Progenitor cell of endocrine pancreas (in vitro differentiated cells): Measurements from ENCODE around the gene SLC5A2. TPM values are rescaled to one million over a fixed set of nuclear protein-coding genes. Genes with fewer than 3 reads are reported as not detected.

ENCODE experiments used
- DNase-seq: peaks from one replicate; pipeline ENCODE4 v3.0.0; 2021; ENCODE audit warnings: low spot score; ENCODE audit not compliant: unreplicated experiment
- H3K27ac Mint-ChIP-seq: 2 replicates; pipeline ENCODE4 v1.8.0; 2021; ENCODE audit warnings: mild to moderate bottlenecking, moderate library complexity, mixed read lengths
- H3K27me3 Mint-ChIP-seq: 2 replicates; pipeline ENCODE4 v1.8.0; 2021; ENCODE audit warnings: mixed read lengths
- H3K36me3 Mint-ChIP-seq: 2 replicates; pipeline ENCODE4 v1.8.0; 2022; ENCODE audit warnings: mixed read lengths; ENCODE audit not compliant: insufficient read depth
- H3K4me1 Mint-ChIP-seq: 2 replicates; pipeline ENCODE4 v1.8.0; 2021; ENCODE audit warnings: low read depth, mixed read lengths
- H3K4me3 Mint-ChIP-seq: 2 replicates; pipeline ENCODE4 v1.8.0; 2021; ENCODE audit warnings: low read depth, mild to moderate bottlenecking, moderate library complexity, mixed read lengths
- H3K9me3 Mint-ChIP-seq: 2 replicates; pipeline ENCODE4 v1.8.0; 2021; ENCODE audit warnings: low read depth, mixed read lengths
- CTCF ChIP-seq: fragments of 200-600 bp; sonication (generic); IDR thresholded peaks from one replicate; pipeline ENCODE4 v1.5.0; 2021; ENCODE audit warnings: antibody characterized with exemption, mild to moderate bottlenecking; ENCODE audit not compliant: unreplicated experiment
- total RNA-seq: library from RNA; stranded (reverse); gene quantifications from 2 replicates; pipeline ENCODE4 v1.2.1, GENCODE V29; 2021

Gene SLC5A2
- total RNA-seq, 1 donor from 2014 or later, result 0.29 TPM

- no peak for TF ChIP-seq CTCF
- Mint-ChIP-seq H3K27me3 (peaks cover 13% of the 10 kb centered on the region), H3K27ac (no peak overlapping the region), H3K4me1 (peaks cover 10% of the 10 kb centered on the region), H3K36me3 (no peaks in the 10 kb centered on the region), H3K4me3 (no peak overlapping the region), H3K9me3 (peaks cover 7% of the 10 kb centered on the region)
- no peak for DNase-seq
Observed at GRCh38 chr16:31513126-31513525, 30.2 kb downstream of the SLC5A2 start.

- H3K27ac Mint-ChIP-seq, result no peak overlapping the region
- no peak for TF ChIP-seq CTCF
- no peak for DNase-seq
- peaks cover 7% of the 10 kb centered on the region for H3K9me3 Mint-ChIP-seq
- peaks cover 13% of the 10 kb centered on the region for H3K27me3 Mint-ChIP-seq
- no peaks in the 10 kb centered on the region for H3K36me3 Mint-ChIP-seq
- H3K4me3 Mint-ChIP-seq, result no peak overlapping the region
- peaks cover 5% of the 10 kb centered on the region for H3K4me1 Mint-ChIP-seq
Observed at GRCh38 chr16:31513884-31514283, 31.0 kb downstream of the SLC5A2 start.

GRCh38 chr16:31517800-31518402, 35.0 kb downstream of the SLC5A2 start:
- H3K9me3 Mint-ChIP-seq, result peaks cover 7% of the 10 kb centered on the region
- no peak for TF ChIP-seq CTCF
- H3K36me3 Mint-ChIP-seq, result no peaks in the 10 kb centered on the region
- H3K4me1 Mint-ChIP-seq, result no peaks in the 10 kb centered on the region
- no peak overlapping the region for H3K4me3 Mint-ChIP-seq
- H3K27me3 Mint-ChIP-seq, result peaks cover 15% of the 10 kb centered on the region
- DNase-seq, result no peak
- H3K27ac Mint-ChIP-seq, result no peak overlapping the region

- DNase-seq, result no peak
- no peak for TF ChIP-seq CTCF
- no peak overlapping the region for H3K4me3 Mint-ChIP-seq
- no peak overlapping the region for H3K27ac Mint-ChIP-seq
- H3K27me3 Mint-ChIP-seq, result peaks cover 19% of the 10 kb centered on the region
- no peaks in the 10 kb centered on the region for H3K4me1 Mint-ChIP-seq
- H3K9me3 Mint-ChIP-seq, result peaks cover 7% of the 10 kb centered on the region
- no peaks in the 10 kb centered on the region for H3K36me3 Mint-ChIP-seq
Observed at GRCh38 chr16:31519759-31520431, 37.0 kb downstream of the SLC5A2 start.

- Mint-ChIP-seq H3K9me3 (peaks cover 4% of the 10 kb centered on the region), H3K27ac (no peak overlapping the region), H3K36me3 (no peaks in the 10 kb centered on the region), H3K4me3 (no peak overlapping the region), H3K4me1 (no peaks in the 10 kb centered on the region), H3K27me3 (peaks cover 25% of the 10 kb centered on the region)
- TF ChIP-seq CTCF, result no peak
- DNase-seq, result no peak
Observed at GRCh38 chr16:31521368-31521767, 38.4 kb downstream of the SLC5A2 start.
